ENCODE results near the gene ZNF804A.

Gene ZNF804A

DNA sequence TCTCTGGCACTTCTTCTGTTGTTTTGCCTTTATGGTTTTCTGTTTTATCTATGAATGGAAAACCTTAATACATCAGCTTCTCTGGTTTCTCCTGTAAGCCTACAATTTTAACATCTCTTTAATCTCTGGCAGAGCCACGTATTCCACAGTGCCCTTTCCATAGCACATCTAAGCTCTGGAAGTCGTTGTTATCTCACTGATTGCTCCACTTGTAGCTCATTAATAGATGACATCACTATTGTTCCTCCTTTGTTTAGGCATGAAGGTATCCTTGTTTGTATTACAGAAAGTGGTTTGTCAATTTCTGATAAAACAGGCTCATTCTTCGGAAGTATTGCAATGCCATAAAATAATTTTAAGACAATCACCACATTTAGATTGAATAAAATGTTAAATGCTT is 185.2 kb downstream of the ZNF804A start:
- TF ChIP-seq SIN3A (IDR thresholded peaks at IDR 0.05; ENCODE audit: borderline replicate concordance, insufficient read depth, low read length) (no peak), FOXP2 (optimal IDR thresholded peaks at IDR 0.05; ENCODE audit: borderline replicate concordance, extremely low read depth, extremely low read length, insufficient read depth) (no peak), TAF1 (IDR thresholded peaks at IDR 0.05; ENCODE audit: borderline replicate concordance, insufficient read depth, low read length) (no peak)
- TF ChIP-seq, protein P1, sequence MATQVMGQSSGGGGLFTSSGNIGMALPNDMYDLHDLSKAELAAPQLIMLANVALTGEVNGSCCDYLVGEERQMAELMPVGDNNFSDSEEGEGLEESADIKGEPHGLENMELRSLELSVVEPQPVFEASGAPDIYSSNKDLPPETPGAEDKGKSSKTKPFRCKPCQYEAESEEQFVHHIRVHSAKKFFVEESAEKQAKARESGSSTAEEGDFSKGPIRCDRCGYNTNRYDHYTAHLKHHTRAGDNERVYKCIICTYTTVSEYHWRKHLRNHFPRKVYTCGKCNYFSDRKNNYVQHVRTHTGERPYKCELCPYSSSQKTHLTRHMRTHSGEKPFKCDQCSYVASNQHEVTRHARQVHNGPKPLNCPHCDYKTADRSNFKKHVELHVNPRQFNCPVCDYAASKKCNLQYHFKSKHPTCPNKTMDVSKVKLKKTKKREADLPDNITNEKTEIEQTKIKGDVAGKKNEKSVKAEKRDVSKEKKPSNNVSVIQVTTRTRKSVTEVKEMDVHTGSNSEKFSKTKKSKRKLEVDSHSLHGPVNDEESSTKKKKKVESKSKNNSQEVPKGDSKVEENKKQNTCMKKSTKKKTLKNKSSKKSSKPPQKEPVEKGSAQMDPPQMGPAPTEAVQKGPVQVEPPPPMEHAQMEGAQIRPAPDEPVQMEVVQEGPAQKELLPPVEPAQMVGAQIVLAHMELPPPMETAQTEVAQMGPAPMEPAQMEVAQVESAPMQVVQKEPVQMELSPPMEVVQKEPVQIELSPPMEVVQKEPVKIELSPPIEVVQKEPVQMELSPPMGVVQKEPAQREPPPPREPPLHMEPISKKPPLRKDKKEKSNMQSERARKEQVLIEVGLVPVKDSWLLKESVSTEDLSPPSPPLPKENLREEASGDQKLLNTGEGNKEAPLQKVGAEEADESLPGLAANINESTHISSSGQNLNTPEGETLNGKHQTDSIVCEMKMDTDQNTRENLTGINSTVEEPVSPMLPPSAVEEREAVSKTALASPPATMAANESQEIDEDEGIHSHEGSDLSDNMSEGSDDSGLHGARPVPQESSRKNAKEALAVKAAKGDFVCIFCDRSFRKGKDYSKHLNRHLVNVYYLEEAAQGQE (IDR thresholded peaks at IDR 0.05; ENCODE audit: insufficient read depth in 1 of 2, low read depth in 2 of 2, low read length in 2 of 2) = no peak

DNA sequence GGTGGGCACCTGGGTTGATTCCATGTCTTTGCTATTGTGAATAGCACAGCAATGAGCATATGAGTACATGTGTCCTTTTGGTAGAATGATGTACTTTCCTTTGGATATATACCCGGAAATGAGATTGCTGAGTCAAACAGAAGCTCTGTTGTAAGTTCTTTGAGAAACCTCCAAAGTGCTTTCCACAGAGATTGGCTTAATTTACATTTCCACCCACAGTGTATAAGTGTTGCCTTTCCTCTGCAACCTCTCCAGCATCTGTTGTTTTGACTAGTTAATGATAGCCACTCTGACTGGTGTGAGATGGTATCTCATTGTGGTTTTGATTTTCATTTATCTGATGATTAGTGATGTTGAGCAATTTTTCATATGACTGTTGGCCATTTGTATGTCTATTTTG is 194.8 kb downstream of the ZNF804A start:
- TF ChIP-seq, protein P1 (IDR thresholded peaks at IDR 0.05; ENCODE audit: insufficient read depth in 1 of 2, low read depth in 2 of 2, low read length in 2 of 2) = no peak
- no peak for TF ChIP-seq SIN3A (IDR thresholded peaks at IDR 0.05; ENCODE audit: borderline replicate concordance, insufficient read depth, low read length)
- TF ChIP-seq POLR2AphosphoS5 (IDR thresholded peaks at IDR 0.05; ENCODE audit: low read depth, low read length) = no peak
- no peak for TF ChIP-seq TAF1 (IDR thresholded peaks at IDR 0.05; ENCODE audit: borderline replicate concordance, insufficient read depth, low read length)

DNA sequence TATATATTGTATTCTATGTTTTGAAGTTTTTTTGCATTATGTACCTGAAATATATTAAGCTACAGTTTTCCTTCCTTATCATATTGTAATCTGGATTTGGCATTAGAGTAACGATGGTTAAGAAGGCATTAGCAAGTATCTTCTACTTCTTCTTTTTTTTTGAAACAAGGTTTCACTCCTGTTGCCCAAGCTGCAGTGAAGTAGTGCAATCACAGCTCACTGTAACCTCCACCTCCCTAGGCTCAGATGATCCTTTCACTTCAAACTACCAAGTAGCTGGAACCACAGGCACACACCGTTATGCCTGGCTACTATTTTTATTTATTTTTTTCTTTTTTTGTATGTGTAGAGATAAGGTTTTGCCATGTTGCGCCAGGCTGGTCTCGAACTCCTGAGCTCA is 201.1 kb downstream of the ZNF804A start:
- TF ChIP-seq, protein P1 (IDR thresholded peaks at IDR 0.05; ENCODE audit: insufficient read depth in 1 of 2, low read depth in 2 of 2, low read length in 2 of 2) = no peak
- TF ChIP-seq FOXP2 (optimal IDR thresholded peaks at IDR 0.05; ENCODE audit: borderline replicate concordance, extremely low read depth, extremely low read length, insufficient read depth) = no peak
- TF ChIP-seq SIN3A (IDR thresholded peaks at IDR 0.05; ENCODE audit: borderline replicate concordance, insufficient read depth, low read length) = no peak
- no peak for TF ChIP-seq POLR2AphosphoS5 (IDR thresholded peaks at IDR 0.05; ENCODE audit: low read depth, low read length)

- TF ChIP-seq, protein P1 (IDR thresholded peaks at IDR 0.05; ENCODE audit: insufficient read depth in 1 of 2, low read depth in 2 of 2, low read length in 2 of 2) = no peak
- TF ChIP-seq SIN3A (IDR thresholded peaks at IDR 0.05; ENCODE audit: borderline replicate concordance, insufficient read depth, low read length) (no peak), POLR2AphosphoS5 (IDR thresholded peaks at IDR 0.05; ENCODE audit: low read depth, low read length) (no peak), FOXP2 (optimal IDR thresholded peaks at IDR 0.05; ENCODE audit: borderline replicate concordance, extremely low read depth, extremely low read length, insufficient read depth) (no peak), TAF1 (IDR thresholded peaks at IDR 0.05; ENCODE audit: borderline replicate concordance, insufficient read depth, low read length) (no peak)
Observed at GRCh38 chr2:184814421-184814820, 216.1 kb downstream of the ZNF804A start.

GRCh38 chr2:184815824-184816223 is 217.5 kb downstream of the ZNF804A start:
- TF ChIP-seq SIN3A (IDR thresholded peaks at IDR 0.05; ENCODE audit: borderline replicate concordance, insufficient read depth, low read length) (no peak), FOXP2 (optimal IDR thresholded peaks at IDR 0.05; ENCODE audit: borderline replicate concordance, extremely low read depth, extremely low read length, insufficient read depth) (no peak), POLR2AphosphoS5 (IDR thresholded peaks at IDR 0.05; ENCODE audit: low read depth, low read length) (no peak), TAF1 (IDR thresholded peaks at IDR 0.05; ENCODE audit: borderline replicate concordance, insufficient read depth, low read length) (no peak)
- TF ChIP-seq, protein P1 (IDR thresholded peaks at IDR 0.05; ENCODE audit: insufficient read depth in 1 of 2, low read depth in 2 of 2, low read length in 2 of 2) = no peak

All from PFSK-1 (cell line).